Measurements from ENCODE around the gene ASS1.

The ASS1 gene

DNA sequence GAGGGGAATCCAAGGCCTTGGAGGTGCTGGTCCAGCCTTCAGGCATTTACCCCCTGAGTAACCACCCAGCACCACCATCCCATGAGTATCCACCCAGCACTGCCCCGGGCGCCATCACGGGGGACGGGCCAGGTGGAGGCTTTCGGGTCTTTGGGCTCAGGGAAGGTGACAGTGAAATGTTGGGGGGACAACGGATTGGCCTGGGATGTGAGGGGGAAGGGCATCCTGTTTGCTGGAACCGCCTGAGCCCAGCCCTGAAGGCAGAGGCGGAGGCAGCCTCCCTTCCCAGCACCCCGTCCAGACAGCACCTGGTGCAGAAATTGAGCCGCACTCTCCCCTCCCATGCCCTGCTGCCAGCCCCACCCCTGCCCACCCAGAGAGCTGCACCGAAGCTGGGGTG, 17.0 kb downstream of the ASS1 start:
- Histone ChIP-seq H3K9ac (ENCODE audit: low read depth, low read length) (no peak overlapping the region), H2AFZ (ENCODE audit: low read depth, low read length) (no peak overlapping the region), H3K79me2 (ENCODE audit: insufficient read depth, low read length) (no peaks in the 10 kb centered on the region), H3K36me3 (ENCODE audit: insufficient read depth, low read length) (no peaks in the 10 kb centered on the region), H3K4me1 (ENCODE audit: insufficient read depth, low read length) (no peaks in the 10 kb centered on the region), H4K20me1 (ENCODE audit: insufficient read depth, low read length) (no peaks in the 10 kb centered on the region), H3K4me2 (ENCODE audit: insufficient read depth, low read length) (no peak overlapping the region), H3K9me3 (ENCODE audit: insufficient read depth, low read length, severe bottlenecking) (no peaks in the 10 kb centered on the region), H3K27me3 (ENCODE audit: insufficient read depth, low read length, poor library complexity) (peaks cover 6% of the 10 kb centered on the region), H3K27ac (ENCODE audit: low read length) (no peak overlapping the region), H3K4me3 (ENCODE audit: low read depth in 1 of 2, low read length in 2 of 2) (no peak overlapping the region)
- TF ChIP-seq EZH2 (IDR thresholded peaks at IDR 0.05; ENCODE audit: borderline replicate concordance, low read depth, low read length, severe bottlenecking), result no peak
- TF ChIP-seq, protein P1, sequence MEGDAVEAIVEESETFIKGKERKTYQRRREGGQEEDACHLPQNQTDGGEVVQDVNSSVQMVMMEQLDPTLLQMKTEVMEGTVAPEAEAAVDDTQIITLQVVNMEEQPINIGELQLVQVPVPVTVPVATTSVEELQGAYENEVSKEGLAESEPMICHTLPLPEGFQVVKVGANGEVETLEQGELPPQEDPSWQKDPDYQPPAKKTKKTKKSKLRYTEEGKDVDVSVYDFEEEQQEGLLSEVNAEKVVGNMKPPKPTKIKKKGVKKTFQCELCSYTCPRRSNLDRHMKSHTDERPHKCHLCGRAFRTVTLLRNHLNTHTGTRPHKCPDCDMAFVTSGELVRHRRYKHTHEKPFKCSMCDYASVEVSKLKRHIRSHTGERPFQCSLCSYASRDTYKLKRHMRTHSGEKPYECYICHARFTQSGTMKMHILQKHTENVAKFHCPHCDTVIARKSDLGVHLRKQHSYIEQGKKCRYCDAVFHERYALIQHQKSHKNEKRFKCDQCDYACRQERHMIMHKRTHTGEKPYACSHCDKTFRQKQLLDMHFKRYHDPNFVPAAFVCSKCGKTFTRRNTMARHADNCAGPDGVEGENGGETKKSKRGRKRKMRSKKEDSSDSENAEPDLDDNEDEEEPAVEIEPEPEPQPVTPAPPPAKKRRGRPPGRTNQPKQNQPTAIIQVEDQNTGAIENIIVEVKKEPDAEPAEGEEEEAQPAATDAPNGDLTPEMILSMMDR (IDR thresholded peaks at IDR 0.05; ENCODE audit: borderline replicate concordance, extremely low read depth, low read length, poor library complexity, severe bottlenecking), result no peak
- DNase-seq (no peak), ATAC-seq (ENCODE audit: insufficient read depth, low read depth) (no peak)

DNA sequence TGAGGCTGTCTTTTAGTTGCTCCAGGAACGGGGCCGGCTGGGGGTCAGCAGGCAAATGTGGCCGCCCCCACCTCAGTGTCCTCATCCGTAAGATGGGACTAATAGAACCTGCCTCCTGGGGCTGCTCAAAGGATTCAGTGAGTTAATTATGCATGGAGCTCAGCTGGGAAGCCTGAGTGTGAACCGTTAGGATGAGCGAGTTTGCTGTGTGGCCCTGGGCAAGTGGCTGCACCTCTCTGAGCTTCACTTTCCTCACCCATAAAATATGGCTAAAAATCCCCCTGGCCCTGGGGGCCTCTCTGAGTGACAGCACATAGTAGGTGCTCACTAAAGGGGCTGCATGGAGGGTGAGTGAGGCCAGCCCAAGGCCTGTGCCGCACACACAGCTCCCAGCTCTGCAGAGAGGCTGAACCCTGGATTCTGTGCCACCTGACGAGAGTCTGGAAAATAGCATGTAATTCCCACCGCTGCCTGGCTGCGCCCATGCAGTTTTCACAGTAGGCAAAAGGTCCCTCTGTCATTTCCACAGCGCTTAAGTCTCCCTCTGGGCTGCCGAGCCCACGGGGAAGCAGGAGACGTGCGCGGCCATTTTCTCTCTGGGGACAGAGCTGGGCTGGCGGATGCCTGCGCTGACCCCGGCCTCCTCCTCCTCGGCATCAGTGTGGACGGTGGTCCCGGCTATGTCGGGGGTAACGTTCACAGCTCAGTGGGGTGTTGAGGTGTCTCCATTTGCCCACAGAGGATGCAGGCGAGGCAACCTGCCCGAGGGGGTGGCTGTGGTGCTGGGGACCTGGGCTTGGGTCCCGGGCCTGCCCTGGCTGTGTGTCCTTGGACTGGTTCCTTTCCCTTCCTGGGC, 18.2 kb downstream of the ASS1 start:
- no peak overlapping the region for H3K9ac ChIP-seq (ENCODE audit: low read depth, low read length)
- H3K4me1 ChIP-seq (ENCODE audit: insufficient read depth, low read length), result no peaks in the 10 kb centered on the region
- H3K4me3 ChIP-seq (ENCODE audit: low read depth in 1 of 2, low read length in 2 of 2), result no peak overlapping the region
- no peak overlapping the region for H3K4me2 ChIP-seq (ENCODE audit: insufficient read depth, low read length)
- ATAC-seq (ENCODE audit: insufficient read depth, low read depth), result no peak
- no peak overlapping the region for H2AFZ ChIP-seq (ENCODE audit: low read depth, low read length)
- H3K27ac ChIP-seq (ENCODE audit: low read length), result no peak overlapping the region
- no peaks in the 10 kb centered on the region for H3K9me3 ChIP-seq (ENCODE audit: insufficient read depth, low read length, severe bottlenecking)
- H3K79me2 ChIP-seq (ENCODE audit: insufficient read depth, low read length), result no peaks in the 10 kb centered on the region
- no peak for TF ChIP-seq EZH2 (IDR thresholded peaks at IDR 0.05; ENCODE audit: borderline replicate concordance, low read depth, low read length, severe bottlenecking)
- peaks cover 6% of the 10 kb centered on the region for H3K27me3 ChIP-seq (ENCODE audit: insufficient read depth, low read length, poor library complexity)
- DNase-seq, result no peak
- H3K36me3 ChIP-seq (ENCODE audit: insufficient read depth, low read length), result no peaks in the 10 kb centered on the region
- H4K20me1 ChIP-seq (ENCODE audit: insufficient read depth, low read length), result no peaks in the 10 kb centered on the region

DNA sequence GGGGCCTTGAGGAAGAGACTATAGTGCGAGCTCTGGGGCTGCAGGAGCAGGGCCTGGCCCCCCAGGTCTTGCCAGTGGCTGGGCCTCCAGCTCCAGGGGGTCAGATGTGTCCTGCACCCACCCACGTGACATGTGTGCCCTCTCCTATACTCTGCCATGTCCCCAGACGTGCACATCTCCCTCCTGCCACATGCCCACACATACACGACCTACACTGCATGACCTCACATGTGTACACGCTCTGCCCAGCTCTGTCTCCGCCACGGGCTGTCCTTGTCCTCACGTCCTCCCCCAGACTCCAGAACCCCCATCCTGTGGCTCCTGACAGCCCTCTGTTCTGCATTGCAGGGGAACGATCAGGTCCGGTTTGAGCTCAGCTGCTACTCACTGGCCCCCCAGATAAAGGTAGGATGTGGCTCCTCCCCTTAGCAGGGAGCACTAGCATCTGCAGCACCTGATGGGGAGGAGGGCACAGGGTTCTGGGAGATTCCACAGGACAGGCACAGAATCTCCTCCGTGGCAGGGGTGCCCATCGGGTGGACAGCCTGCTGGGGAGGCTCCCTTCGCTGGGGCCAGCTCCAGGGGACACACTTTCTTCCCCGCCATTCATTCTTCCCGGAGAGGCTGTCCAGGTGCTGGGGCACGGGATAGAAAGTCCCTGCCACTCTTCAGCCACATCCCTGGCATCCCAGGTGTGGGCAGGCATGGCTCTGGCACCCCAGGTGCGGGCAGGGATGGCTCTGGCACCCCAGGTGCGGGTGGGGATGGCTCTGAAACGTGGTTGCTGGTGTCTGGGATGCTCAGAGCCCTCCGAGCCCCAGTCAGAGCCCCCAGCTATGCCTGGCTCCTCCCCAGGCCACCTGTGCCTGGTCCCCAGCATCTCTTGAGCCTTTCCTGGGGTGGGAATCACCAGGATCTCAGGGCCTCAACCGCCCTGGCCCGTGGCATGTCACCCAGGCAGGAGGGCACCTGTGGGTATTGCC, 19.3 kb downstream of the ASS1 start:
- DNase-seq (no peak), ATAC-seq (ENCODE audit: insufficient read depth, low read depth) (no peak)
- H3K27ac ChIP-seq (ENCODE audit: low read length), result no peak overlapping the region
- H3K9ac ChIP-seq (ENCODE audit: low read depth, low read length), result no peak overlapping the region
- H3K4me3 ChIP-seq (ENCODE audit: low read depth in 1 of 2, low read length in 2 of 2), result no peak overlapping the region
- no peaks in the 10 kb centered on the region for H4K20me1 ChIP-seq (ENCODE audit: insufficient read depth, low read length)
- no peak for TF ChIP-seq EZH2 (IDR thresholded peaks at IDR 0.05; ENCODE audit: borderline replicate concordance, low read depth, low read length, severe bottlenecking)
- TF ChIP-seq, protein P1 (IDR thresholded peaks at IDR 0.05; ENCODE audit: borderline replicate concordance, extremely low read depth, low read length, poor library complexity, severe bottlenecking), result no peak
- H3K4me1 ChIP-seq (ENCODE audit: insufficient read depth, low read length), result no peaks in the 10 kb centered on the region
- H3K79me2 ChIP-seq (ENCODE audit: insufficient read depth, low read length), result no peaks in the 10 kb centered on the region
- H3K27me3 ChIP-seq (ENCODE audit: insufficient read depth, low read length, poor library complexity), result peaks cover 1% of the 10 kb centered on the region
- H3K4me2 ChIP-seq (ENCODE audit: insufficient read depth, low read length), result no peak overlapping the region
- no peaks in the 10 kb centered on the region for H3K36me3 ChIP-seq (ENCODE audit: insufficient read depth, low read length)
- no peaks in the 10 kb centered on the region for H3K9me3 ChIP-seq (ENCODE audit: insufficient read depth, low read length, severe bottlenecking)
- no peak overlapping the region for H2AFZ ChIP-seq (ENCODE audit: low read depth, low read length)
